IMR-90 (cell line): ENCODE results near the gene CD55. TPM values are rescaled to one million over a fixed set of nuclear protein-coding genes. Genes with fewer than 3 reads are reported as not detected.

Source experiments
- ATAC-seq: fragments of 200-7000 bp; cut with Tn5 transposase; 2 replicates; pipeline ENCODE4 v1.9.1; 2020; ENCODE audit warnings: low read depth, mild to moderate bottlenecking, moderate library complexity
- BruUV-seq: library from RNA; stranded (reverse); fragments of 400-500 nt; replicated peaks from 2 replicates; lab custom pipeline; 2021; lab: Mats Ljungman, UMichigan
- CTCF ChIA-PET: fragments of 300-600 bp; formaldehyde crosslinking; extraction: SDS; loops from one replicate; lab custom pipeline; 2021; ENCODE audit warnings: antibody characterized with exemption; lab: Yijun Ruan, JAX
- POLR2A ChIA-PET: fragments of 300-600 bp; sonication (Branson Sonifier 250); formaldehyde crosslinking; loops from one replicate; lab custom pipeline; 2022; ENCODE audit warnings: antibody characterized with exemption; ENCODE audit not compliant: unreplicated experiment; lab: Charles Lee
- DNase-seq: peaks from one replicate; pipeline ENCODE4 v3.0.0; 2013
- H2AFZ ChIP-seq: replicated peaks from 2 replicates; pipeline ENCODE3; 2013; ENCODE audit warnings: low read length, mild to moderate bottlenecking; ENCODE audit not compliant: poor library complexity
- H2AK5ac ChIP-seq: 2 replicates; pipeline ENCODE4 v1.6.1; 2013; ENCODE audit warnings: low read depth, low read length, inconsistent platforms
- H2AK9ac ChIP-seq: replicated peaks from 2 replicates; pipeline ENCODE3; 2013; ENCODE audit warnings: mild to moderate bottlenecking, low read depth, low read length, moderate library complexity; ENCODE audit not compliant: poor library complexity
- H2BK120ac ChIP-seq: 2 replicates; pipeline ENCODE4 v1.6.1; 2013; ENCODE audit warnings: low read depth, low read length, inconsistent platforms
- H2BK15ac ChIP-seq: 3 replicates; pipeline ENCODE4 v1.6.1; 2013; ENCODE audit warnings: low read depth, low read length, inconsistent platforms
- H2BK20ac ChIP-seq: 2 replicates; pipeline ENCODE4 v1.6.1; 2013; ENCODE audit warnings: low read depth, mild to moderate bottlenecking, inconsistent platforms, low read length, moderate library complexity
- H2BK5ac ChIP-seq: 2 replicates; pipeline ENCODE4 v1.6.1; 2013; ENCODE audit warnings: mild to moderate bottlenecking, low read depth, low read length, inconsistent platforms; ENCODE audit not compliant: poor library complexity, severe bottlenecking
- H3K14ac ChIP-seq: replicated peaks from 2 replicates; pipeline ENCODE4 v1.6.1; 2013; ENCODE audit warnings: low read depth, low read length, inconsistent platforms
- H3K18ac ChIP-seq: 2 replicates; pipeline ENCODE4 v1.6.1; 2013; ENCODE audit warnings: low read depth, low read length, control low read depth
- H3K23ac ChIP-seq: 2 replicates; pipeline ENCODE4 v1.6.1; 2013; ENCODE audit warnings: low read depth, low read length, inconsistent platforms
- H3K27ac ChIP-seq: 2 replicates; pipeline ENCODE4 v1.5.1; 2013; ENCODE audit warnings: mild to moderate bottlenecking, control low read depth, low read length; ENCODE audit not compliant: insufficient read depth
- H3K27me3 ChIP-seq: 2 replicates; pipeline ENCODE4 v1.6.1; 2013; ENCODE audit warnings: low read length; ENCODE audit not compliant: control insufficient read depth, insufficient read depth
- H3K36me3 ChIP-seq: 2 replicates; pipeline ENCODE4 v1.6.1; 2013; ENCODE audit warnings: low read length, mixed read lengths; ENCODE audit not compliant: control insufficient read depth, insufficient read depth
- H3K4ac ChIP-seq: 2 replicates; pipeline ENCODE4 v1.6.1; 2013; ENCODE audit warnings: low read depth, low read length, inconsistent platforms
- H3K4me1 ChIP-seq: 2 replicates; pipeline ENCODE4 v1.6.1; 2013; ENCODE audit warnings: low read length, mixed read lengths; ENCODE audit not compliant: control insufficient read depth, insufficient read depth
- H3K4me2 ChIP-seq: 2 replicates; pipeline ENCODE4 v1.6.1; 2013; ENCODE audit warnings: low read depth, mild to moderate bottlenecking, control low read depth, low read length, moderate library complexity
- H3K4me3 ChIP-seq: 2 replicates; pipeline ENCODE4 v1.5.1; 2013; ENCODE audit warnings: low read depth, mild to moderate bottlenecking, control low read depth, low read length, moderate library complexity; ENCODE audit not compliant: insufficient read depth
- H3K56ac ChIP-seq: 2 replicates; pipeline ENCODE4 v1.6.1; 2013; ENCODE audit warnings: low read length, inconsistent platforms; ENCODE audit not compliant: insufficient read depth; ENCODE audit errors: extremely low read depth
- H3K79me1 ChIP-seq, 2 experiments: 2 replicates each; pipeline ENCODE4 v1.6.1; 2013; ENCODE audit warnings: low read length in 2 of 2, inconsistent platforms in 1 of 2, low read depth in 1 of 2
- H3K9ac ChIP-seq: 2 replicates; pipeline ENCODE4 v1.6.1; 2013; ENCODE audit warnings: low read depth, low read length, control low read depth
- H3K9me1 ChIP-seq: 2 replicates; pipeline ENCODE4 v1.6.1; 2013; ENCODE audit warnings: low read length, inconsistent platforms; ENCODE audit not compliant: insufficient read depth
- H3K9me3 ChIP-seq: 2 replicates; pipeline ENCODE4 v1.6.1; 2013; ENCODE audit warnings: low read length; ENCODE audit not compliant: control insufficient read depth, insufficient read depth
- H4K20me1 ChIP-seq: 2 replicates; pipeline ENCODE4 v1.6.1; 2013; ENCODE audit warnings: low read length, inconsistent platforms; ENCODE audit not compliant: insufficient read depth
- H4K5ac ChIP-seq: 2 replicates; pipeline ENCODE4 v1.6.1; 2013; ENCODE audit warnings: mild to moderate bottlenecking, low read depth, low read length, control low read depth
- H4K8ac ChIP-seq, 2 experiments: 2 replicates each; pipeline ENCODE4 v1.6.1; 2013; ENCODE audit warnings: low read depth in 2 of 2, low read length in 2 of 2, control low read depth in 1 of 2, inconsistent platforms in 1 of 2
- H4K91ac ChIP-seq: 2 replicates; pipeline ENCODE4 v1.6.1; 2013; ENCODE audit warnings: low read depth, low read length, inconsistent platforms; ENCODE audit not compliant: insufficient read depth
- CHD1 ChIP-seq: IDR thresholded peaks from 2 replicates; pipeline ENCODE4 v1.6.1; 2012; ENCODE audit warnings: low read depth, low read length, improper control_type of control experiment
- POLR2A ChIP-seq: IDR thresholded peaks from 2 replicates; pipeline ENCODE4 v1.6.1; 2012; ENCODE audit warnings: mild to moderate bottlenecking, low read depth, low read length
- RCOR1 ChIP-seq: IDR thresholded peaks from 2 replicates; pipeline ENCODE4 v1.6.1; 2012; ENCODE audit warnings: mild to moderate bottlenecking, low read length, improper control_type of control experiment; ENCODE audit not compliant: insufficient replicate concordance
- WGBS, 2 experiments: methylation state at CpG; one replicate each; pipeline versions ENCODE4 v1.1.5 to v1.1.7; 2013; ENCODE audit warnings: missing lambda C conversion rate in 2 of 2; ENCODE audit not compliant: insufficient read length in 1 of 2; ENCODE audit errors: extremely low coverage in 2 of 2; 5-methylcytosine and 5-hydroxymethylcytosine counted together
- dilution Hi-C: fragments of 300-500 bp; cut with HindIII; formaldehyde crosslinking; loops from one replicate; pipeline ENCODE4 v1.14.3; 2018; ENCODE audit warnings: low sequenced_read_pairs; ENCODE audit not compliant: unreplicated experiment
- in situ Hi-C: fragments of 300-500 bp; cut with MboI; formaldehyde crosslinking; loops from 3 replicates; pipeline ENCODE4 v1.14.3; 2019; ENCODE audit warnings: low sequenced_read_pairs, inconsistent platforms, mixed read lengths
- intact Hi-C: fragments of 100-400 bp; cut with micrococcal nuclease; formaldehyde crosslinking; loops from 2 replicates; pipeline ENCODE4 v1.10.0; 2022
- polyA plus RNA-seq, 3 experiments: library from polyadenylated mRNA; depleted of rRNA; stranded (reverse); fragments of >200 nt; gene quantifications; 2 replicates each; pipeline ENCODE4 v1.2.3, GENCODE V29; 2012; ENCODE audit warnings: low replicate concordance in 1 of 3
- total RNA-seq: library from RNA; depleted of rRNA; stranded (reverse); fragments of >200 nt; gene quantifications from 2 replicates; pipeline ENCODE4 v1.2.3, GENCODE V29; 2012

The CD55 gene
- total and polyA plus RNA-seq, 2 of the 4 experiments (the other 2 are of a cell fraction): 6.6 to 11.5 TPM

GRCh38 chr1:207361889-207362288 lies 40.4 kb downstream of the CD55 start:
- intact Hi-C loops (no loop called here), in situ Hi-C loops (no loop called here), dilution Hi-C loops (no loop called here)
- DNase-seq: peak; percentile 23
- no peak overlapping the region for H3K56ac ChIP-seq
- H2AFZ ChIP-seq: no peak overlapping the region
- H3K27ac ChIP-seq: no peak overlapping the region
- H3K18ac ChIP-seq: peak overlapping the region; percentile 68; the same call in 1 of the 2 replicates
- no peak overlapping the region for H2AK9ac ChIP-seq
- H3K36me3 ChIP-seq: no peaks in the 10 kb centered on the region
- peak overlapping the region; percentile 29; the same call in 1 of the 2 replicates for H3K4ac ChIP-seq
- H3K4me3 ChIP-seq: no peak overlapping the region
- H4K5ac ChIP-seq: no peak overlapping the region
- H3K9me1 ChIP-seq: peaks cover 7% of the 10 kb centered on the region; the same call in 1 of the 2 replicates
- peak overlapping the region; percentile 15; the same call in 1 of the 2 replicates for H2AK5ac ChIP-seq
- ATAC-seq: no peak
- no TSS peak for BruUV-seq
- H3K4me1 ChIP-seq: peaks cover 4% of the 10 kb centered on the region
- H3K79me1 ChIP-seq: no peaks in the 10 kb centered on the region
- H3K4me2 ChIP-seq: no peak overlapping the region; the same call in 1 of the 2 replicates
- H3K9me3 ChIP-seq: no peaks in the 10 kb centered on the region
- no peaks in the 10 kb centered on the region for H3K27me3 ChIP-seq
- H2BK5ac ChIP-seq: no peak overlapping the region
- no peak overlapping the region for H3K14ac ChIP-seq
- peak overlapping the region; percentile 36; the same call in 1 of the 2 replicates for H2BK120ac ChIP-seq
- ChIA-PET CTCF (no interaction called here), POLR2A (no interaction called here)
- no peak overlapping the region for H4K8ac ChIP-seq
- H3K23ac ChIP-seq: 0 out of 2 replicates have a peak overlapping the region, but pooled peaks have one; percentile 52
- no peak overlapping the region for H2BK15ac ChIP-seq
- no peak overlapping the region for H3K9ac ChIP-seq
- no CpG with 5 or more reads among the region's 2 CpGs for WGBS, 2 experiments
- H4K20me1 ChIP-seq: no peaks in the 10 kb centered on the region
- no peak overlapping the region; the same call in 1 of the 2 replicates for H2BK20ac ChIP-seq
- H4K91ac ChIP-seq: no peak overlapping the region
- TF ChIP-seq CHD1 (no peak), RCOR1 (no peak), POLR2A (no peak)
